ENCODE data around the gene PSG6.
"Not testable (repeated sequence)": the region's sequence is repeated elsewhere in the genome, so short reads cannot be mapped to it uniquely, and the experiment has no call there.

Gene PSG6

DNA sequence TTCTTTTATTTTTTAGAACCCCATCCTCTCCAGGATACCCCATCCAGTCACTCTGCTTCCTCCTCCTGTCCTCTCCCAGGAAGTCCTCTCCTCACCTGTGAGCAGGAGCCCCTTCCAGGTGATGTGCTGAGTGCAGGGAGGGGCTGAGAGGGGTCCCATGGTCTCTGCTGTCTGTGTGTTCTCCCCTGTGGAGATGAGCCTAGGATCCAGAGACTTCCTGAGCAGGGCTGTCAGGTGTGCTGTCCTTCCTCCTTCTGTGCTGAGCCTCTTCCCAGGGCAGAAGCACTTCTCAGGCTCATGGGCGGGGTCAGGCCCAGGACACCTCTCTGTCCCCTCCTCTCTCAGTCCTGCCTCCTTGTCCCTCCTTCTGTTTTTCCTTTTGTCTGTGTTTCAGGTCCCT lies at the start of gene PSG6:
Gene PSG6 (minus strand): TSS at position 261 of the 400 bp plus-strand sequence. CDS start 102 bp downstream, at position 159.
- DNase-seq = not testable (repeated sequence)

GRCh38 chr19:42965176-42965575 lies 47.5 kb upstream of the PSG6 start:
- DNase-seq = no peak

DNA sequence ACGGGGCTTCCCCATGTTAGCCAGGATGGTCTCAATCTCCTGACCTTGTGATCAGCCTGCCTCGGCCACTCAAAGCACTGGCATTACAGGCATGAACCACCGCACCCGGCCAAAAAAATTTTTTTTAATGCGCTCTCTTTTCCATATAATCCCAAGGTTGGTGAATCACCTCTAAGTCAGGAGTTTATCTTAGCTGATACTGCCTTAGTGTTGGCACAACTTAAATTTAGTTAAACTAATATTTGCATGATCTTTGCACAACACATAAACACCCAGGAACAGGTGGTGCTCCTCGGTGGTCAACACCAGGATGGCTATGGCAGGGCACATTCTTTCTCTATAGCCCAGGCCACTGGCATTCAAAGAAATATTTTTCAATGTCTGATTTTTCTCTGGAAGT lies 43.4 kb upstream of the PSG6 start:
- no peak for DNase-seq

DNA sequence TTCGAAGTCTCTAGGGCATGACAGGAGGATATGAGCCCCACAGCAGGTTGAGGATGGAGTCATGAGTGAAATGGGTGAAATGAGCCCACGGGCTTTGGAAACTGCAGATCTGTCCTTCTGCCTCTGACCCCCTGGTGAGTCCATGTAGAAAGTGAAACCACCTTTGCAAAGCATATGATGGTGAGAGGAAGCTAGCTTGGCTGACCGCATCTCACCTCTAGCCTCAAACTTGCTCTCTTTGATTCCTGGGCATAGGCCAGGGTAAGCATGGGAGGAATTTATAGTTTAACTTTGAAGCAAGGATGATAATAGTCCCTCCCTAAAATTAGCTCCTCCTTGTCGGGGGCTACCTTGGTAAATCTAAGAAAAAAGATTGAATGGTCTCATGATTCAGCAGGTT lies 34.4 kb upstream of the PSG6 start:
- not testable (repeated sequence) for DNase-seq

- not testable (repeated sequence) for DNase-seq
These were observed 33.8 kb upstream of the PSG6 start for GRCh38 chr19:42951476-42951875.

- DNase-seq = peak; percentile 2 to 4
These were observed 24.6 kb upstream of the PSG6 start for GRCh38 chr19:42942187-42942789.

DNA sequence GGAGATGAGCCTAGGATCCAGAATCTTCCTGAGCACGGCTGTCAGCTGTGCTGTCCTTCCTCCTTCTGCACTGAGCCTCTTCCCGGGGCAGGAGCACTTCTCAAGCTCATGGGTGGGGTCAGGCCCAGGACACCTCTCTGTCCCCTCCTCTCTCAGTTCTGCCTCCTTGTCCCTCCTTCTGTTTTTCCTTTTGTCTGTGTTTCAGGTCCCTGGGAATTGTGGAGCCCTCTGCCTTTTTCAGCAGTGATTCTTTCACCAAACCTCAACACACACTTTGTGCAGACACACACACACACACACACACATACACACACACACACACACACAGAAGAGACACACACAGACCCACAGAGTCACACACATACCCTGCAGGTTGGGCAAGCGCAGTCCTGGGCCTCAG lies 19.4 kb upstream of the PSG6 start, which contains the start of gene PSG7:
Gene PSG7 (minus strand): TSS at position 101 of the 400 bp plus-strand sequence. CDS start 131 bp downstream, outside the sequence.
- not testable (repeated sequence) for DNase-seq

- not testable (repeated sequence) for DNase-seq
These were observed 17.0 kb upstream of the PSG6 start for GRCh38 chr19:42934726-42935125.

- not testable (repeated sequence) for DNase-seq
These were observed 16.5 kb upstream of the PSG6 start for GRCh38 chr19:42934183-42934582.

- not testable (repeated sequence) for DNase-seq
These were observed 15.7 kb upstream of the PSG6 start for GRCh38 chr19:42933412-42933811.

DNA sequence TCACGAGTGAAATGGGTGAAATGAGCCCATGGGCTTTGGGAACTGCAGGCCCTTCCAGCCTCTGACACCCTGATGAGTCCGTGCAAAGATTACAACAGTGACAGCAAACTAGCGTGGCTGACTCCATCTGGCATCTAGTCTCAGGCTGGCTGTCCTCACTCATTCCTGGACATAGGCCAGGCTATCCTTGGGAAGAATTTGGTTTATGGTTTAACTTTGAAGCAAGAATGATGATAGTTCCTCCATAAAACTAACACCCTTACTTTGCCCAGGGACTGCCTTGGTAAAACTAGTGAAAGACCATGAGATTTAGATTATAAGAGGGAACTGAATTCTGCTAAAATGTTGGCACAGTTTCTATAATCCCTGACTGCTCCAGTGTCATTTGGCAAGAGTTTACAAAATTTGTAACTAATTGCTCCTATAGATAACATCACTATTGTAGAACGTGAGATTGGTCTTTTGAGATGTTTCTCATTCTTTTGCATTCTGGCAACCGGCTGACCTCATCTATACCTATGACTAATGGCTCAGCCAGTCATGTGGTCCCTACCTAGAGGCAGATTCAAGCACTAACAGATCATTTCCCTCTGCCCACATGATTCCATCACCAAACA lies 14.9 kb upstream of the PSG6 start:
- DNase-seq = not testable (repeated sequence)

- DNase-seq = peak in 1 of 2 experiments; percentile 8
These were observed 12.5 kb upstream of the PSG6 start for GRCh38 chr19:42930214-42930613.

DNA sequence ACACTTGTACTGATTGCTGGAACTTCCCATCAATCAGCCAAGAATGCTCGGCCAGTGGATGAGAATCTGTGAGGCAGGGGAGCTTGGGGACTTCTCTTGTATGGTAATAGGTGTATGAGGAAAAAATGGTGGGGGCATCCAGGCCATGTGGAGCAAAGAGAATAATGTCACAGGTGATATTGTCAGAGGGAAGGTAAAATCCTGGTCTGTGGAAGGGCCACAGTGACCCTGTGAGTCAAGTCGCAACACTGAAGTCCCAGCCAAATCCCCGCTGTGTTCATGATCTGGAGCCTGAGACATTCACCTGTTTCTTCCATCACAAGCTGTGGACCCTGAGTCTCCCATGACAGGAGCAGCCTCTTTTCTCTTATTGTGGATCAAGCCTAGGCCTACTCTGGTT lies 11.2 kb upstream of the PSG6 start:
- DNase-seq = no peak

GRCh38 chr19:42926781-42927180 lies 9.1 kb upstream of the PSG6 start:
- DNase-seq = no peak

GRCh38 chr19:42923106-42923505 lies 5.4 kb upstream of the PSG6 start:
- DNase-seq = peak; percentile 26 to 34

- DNase-seq = not testable (repeated sequence)
These were observed 3.3 kb upstream of the PSG6 start for GRCh38 chr19:42920971-42921370.

DNA sequence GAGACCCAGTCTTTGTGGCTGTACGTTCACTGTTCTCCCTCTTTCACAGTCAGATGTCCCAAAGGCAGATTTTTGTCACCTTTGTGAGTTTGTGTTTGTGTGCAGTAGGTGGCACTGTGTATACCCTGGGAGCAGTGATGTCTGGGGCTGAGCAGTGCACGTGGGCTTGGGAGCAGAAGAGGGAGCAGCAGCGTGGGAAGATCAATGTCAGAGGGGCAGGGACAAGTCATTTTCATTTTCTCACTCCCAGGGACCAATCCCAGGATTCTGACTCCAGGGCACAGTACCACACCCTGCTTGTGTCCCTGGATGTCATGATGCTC lies 2.0 kb upstream of the PSG6 start:
- no peak for DNase-seq

DNA sequence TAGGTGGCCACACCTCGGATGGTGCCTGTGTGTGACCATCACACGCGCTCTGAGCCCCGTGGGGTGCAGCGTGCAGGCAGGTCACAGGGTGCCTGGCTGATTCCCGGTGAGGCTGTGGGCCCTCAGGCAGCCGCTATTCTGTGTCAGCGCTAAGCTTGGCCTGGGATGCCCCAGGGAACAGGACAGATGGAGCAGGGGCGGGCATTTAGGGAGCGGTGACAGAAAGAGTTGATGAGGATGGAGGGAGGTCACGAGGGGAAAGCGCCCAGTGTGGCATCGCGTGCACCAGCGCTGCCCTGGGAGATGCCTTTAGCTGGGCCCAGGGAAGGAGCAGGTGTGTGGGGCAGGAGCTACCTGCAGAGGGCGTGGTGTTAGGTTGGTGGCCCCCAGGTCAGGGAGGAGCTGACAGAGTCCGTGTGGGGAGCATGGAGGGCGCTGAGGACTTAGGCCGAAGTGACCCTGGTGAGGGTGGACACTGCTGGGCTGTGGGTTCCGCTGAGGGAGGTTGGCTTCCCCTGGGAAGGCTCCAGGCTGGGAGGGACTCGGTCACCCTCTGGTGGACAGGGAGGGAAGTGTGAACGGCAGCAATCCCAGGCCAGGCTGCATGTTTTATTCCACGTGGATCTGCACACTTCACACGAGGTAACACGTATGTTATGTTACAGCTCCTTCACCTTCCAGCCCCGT lies 1.5 kb upstream of the PSG6 start:
- DNase-seq = not testable (repeated sequence)

GRCh38 chr19:42918377-42919069 lies 829 bp upstream of the PSG6 start:
- not testable (repeated sequence) for DNase-seq

DNA sequence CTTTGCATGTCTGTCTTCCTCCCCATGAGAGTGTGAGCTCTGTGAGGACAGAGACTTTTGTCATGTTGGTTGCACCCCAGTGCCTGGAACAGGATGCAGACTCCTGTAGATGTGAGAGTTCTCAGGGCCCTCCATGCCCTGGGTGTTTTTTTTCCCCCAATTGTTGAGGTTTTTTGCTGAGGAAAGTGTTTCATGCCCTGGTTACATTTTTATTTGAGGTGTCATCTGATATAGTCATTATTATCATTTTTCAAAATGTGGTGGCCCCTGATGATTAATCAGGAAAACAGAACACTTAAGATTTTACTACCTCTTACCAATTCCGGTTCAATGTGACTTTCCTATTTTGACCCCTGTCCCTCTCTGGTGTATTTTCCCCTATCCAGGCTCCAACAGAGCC lies 763 bp downstream of the PSG6 start:
- not testable (repeated sequence) for DNase-seq

DNA sequence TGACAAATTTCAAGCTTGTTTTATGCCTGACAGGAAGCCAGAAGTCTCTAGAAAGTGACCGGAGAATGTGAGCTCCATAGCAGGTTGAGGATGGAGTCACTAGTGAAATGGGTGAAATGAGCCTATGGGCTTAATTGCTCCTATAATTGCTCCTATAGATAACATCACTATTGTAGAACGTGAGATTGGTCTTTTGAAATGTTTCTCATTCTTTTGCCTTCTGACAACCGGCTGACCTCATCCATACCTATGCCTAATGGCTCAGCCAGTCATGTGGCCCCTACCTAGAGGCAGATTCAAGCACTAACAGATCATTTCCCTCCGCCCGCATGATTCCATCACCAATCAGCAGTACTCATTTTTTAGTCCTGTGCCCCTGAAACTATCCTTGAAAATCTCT lies 4.2 kb downstream of the PSG6 start:
- not testable (repeated sequence) for DNase-seq

DNA sequence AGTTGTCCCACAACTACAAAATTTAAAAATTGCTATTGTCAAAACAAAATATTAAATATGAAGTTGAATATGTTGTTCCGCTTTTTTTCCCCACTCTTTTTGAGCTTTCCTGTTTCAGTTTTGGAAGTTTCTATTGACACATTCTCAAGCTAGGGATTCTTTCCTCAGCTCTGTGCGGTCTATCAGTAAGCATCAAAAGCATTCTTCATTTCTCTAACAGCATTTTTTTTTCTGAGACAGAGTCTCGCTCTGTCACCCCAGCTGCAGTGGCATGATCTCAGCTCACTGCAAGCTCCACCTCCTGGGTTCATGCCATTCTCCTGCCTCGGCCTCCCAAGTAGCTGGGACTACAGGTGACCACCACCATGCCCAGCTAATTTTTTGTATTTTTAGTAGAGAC lies 4.8 kb downstream of the PSG6 start:
- DNase-seq = not testable (repeated sequence)

GRCh38 chr19:42911731-42912130 lies 6.0 kb downstream of the PSG6 start:
- not testable (repeated sequence) for DNase-seq
